H9 (cell line): ENCODE data around the gene IGSF5. TPM values are rescaled to one million over a fixed set of nuclear protein-coding genes. Genes with fewer than 3 reads are reported as not detected.

Experiments used
- DNase-seq: peaks from one replicate; pipeline ENCODE4 v3.0.0-alpha.2; 2017
- H2AFZ ChIP-seq: one replicate; pipeline ENCODE4 v1.6.1; 2013; ENCODE audit warnings: mild to moderate bottlenecking, low read length, control low read depth, moderate library complexity
- H2AK5ac ChIP-seq: 2 replicates; pipeline ENCODE4 v1.6.1; 2013; ENCODE audit warnings: low read length, control low read depth, mixed read lengths; ENCODE audit not compliant: insufficient read length
- H2BK120ac ChIP-seq: one replicate; pipeline ENCODE4 v1.6.1; 2013; ENCODE audit warnings: low read depth, mild to moderate bottlenecking, low read length, control low read depth, inconsistent platforms; ENCODE audit not compliant: poor library complexity, severe bottlenecking
- H2BK12ac ChIP-seq: 2 replicates; pipeline ENCODE4 v1.6.1; 2013; ENCODE audit warnings: low read length, control low read depth, mixed read lengths, low read depth; ENCODE audit not compliant: insufficient read length
- H2BK15ac ChIP-seq: 2 replicates; pipeline ENCODE4 v1.6.1; 2013; ENCODE audit warnings: low read depth, low read length, control low read depth
- H2BK20ac ChIP-seq: one replicate; pipeline ENCODE4 v1.6.1; 2013; ENCODE audit warnings: low read depth, mild to moderate bottlenecking, low read length, control low read depth, inconsistent platforms; ENCODE audit not compliant: poor library complexity, severe bottlenecking
- H2BK5ac ChIP-seq: 2 replicates; pipeline ENCODE4 v1.6.1; 2013; ENCODE audit warnings: low read length, control low read depth, mixed read lengths; ENCODE audit not compliant: insufficient read length
- H3K14ac ChIP-seq: 2 replicates; pipeline ENCODE4 v1.6.1; 2013; ENCODE audit warnings: low read length, control low read depth; ENCODE audit not compliant: insufficient read depth
- H3K18ac ChIP-seq: 2 replicates; pipeline ENCODE4 v1.6.1; 2013; ENCODE audit warnings: low read depth, mild to moderate bottlenecking, mixed read lengths, low read length, control low read depth; ENCODE audit not compliant: insufficient read length
- H3K23ac ChIP-seq: 2 replicates; pipeline ENCODE4 v1.6.1; 2013; ENCODE audit warnings: low read length, control low read depth, mixed read lengths, low read depth; ENCODE audit not compliant: insufficient read length
- H3K23me2 ChIP-seq: 2 replicates; pipeline ENCODE4 v1.6.1; 2013; ENCODE audit warnings: low read depth, mild to moderate bottlenecking, mixed read lengths, low read length, control low read depth; ENCODE audit not compliant: insufficient read length, poor library complexity, severe bottlenecking
- H3K27ac ChIP-seq: 2 replicates; pipeline ENCODE4 v1.5.1; 2013; ENCODE audit warnings: low read length, control low read depth, mixed read lengths, low read depth; ENCODE audit not compliant: insufficient read length
- H3K27me3 ChIP-seq: 2 replicates; pipeline ENCODE4 v1.6.1; 2013; ENCODE audit warnings: low read length, control low read depth, inconsistent platforms; ENCODE audit not compliant: insufficient read depth
- H3K4ac ChIP-seq: 2 replicates; pipeline ENCODE4 v1.6.1; 2013; ENCODE audit warnings: low read depth, mild to moderate bottlenecking, control low read depth, inconsistent platforms, low read length, moderate library complexity
- H3K4me1 ChIP-seq: 2 replicates; pipeline ENCODE4 v1.6.1; 2013; ENCODE audit warnings: low read length, control low read depth, inconsistent platforms; ENCODE audit not compliant: insufficient read depth
- H3K4me2 ChIP-seq: 2 replicates; pipeline ENCODE4 v1.6.1; 2013; ENCODE audit warnings: low read length, control low read depth, mixed read lengths; ENCODE audit not compliant: insufficient read length, insufficient read depth
- H3K56ac ChIP-seq: 2 replicates; pipeline ENCODE4 v1.6.1; 2013; ENCODE audit warnings: low read depth, mild to moderate bottlenecking, mixed read lengths, low read length, control low read depth; ENCODE audit not compliant: insufficient read length
- H3K79me1 ChIP-seq: 2 replicates; pipeline ENCODE4 v1.6.1; 2013; ENCODE audit warnings: low read depth, mild to moderate bottlenecking, moderate library complexity, low read length, control low read depth, inconsistent platforms; ENCODE audit not compliant: insufficient read depth, poor library complexity, severe bottlenecking
- H3K79me2 ChIP-seq: 2 replicates; pipeline ENCODE4 v1.6.1; 2013; ENCODE audit warnings: low read length, control low read depth, inconsistent platforms; ENCODE audit not compliant: insufficient read depth
- H3K9ac ChIP-seq: 2 replicates; pipeline ENCODE4 v1.6.1; 2013; ENCODE audit warnings: low read length, control low read depth, mixed read lengths; ENCODE audit not compliant: insufficient read length; ENCODE audit errors: extremely low read depth
- H3K9me3 ChIP-seq: one replicate; pipeline ENCODE4 v1.6.1; 2013; ENCODE audit warnings: low read depth, low read length, inconsistent platforms; ENCODE audit not compliant: control insufficient read depth
- H3T11ph ChIP-seq: one replicate; pipeline ENCODE4 v1.6.1; 2013; ENCODE audit warnings: mild to moderate bottlenecking, low read length, control low read depth, inconsistent platforms
- H4K20me1 ChIP-seq: one replicate; pipeline ENCODE4 v1.6.1; 2013; ENCODE audit not compliant: control insufficient read depth, insufficient read length, insufficient read depth
- H4K5ac ChIP-seq: 2 replicates; pipeline ENCODE4 v1.6.1; 2013; ENCODE audit warnings: low read depth, mild to moderate bottlenecking, mixed read lengths, low read length, control low read depth; ENCODE audit not compliant: insufficient read length
- H4K8ac ChIP-seq: replicated peaks from 2 replicates; pipeline ENCODE4 v1.6.1; 2013; ENCODE audit warnings: low read length, control low read depth, mixed read lengths, low read depth; ENCODE audit not compliant: insufficient read length
- H4K91ac ChIP-seq: 2 replicates; pipeline ENCODE4 v1.6.1; 2013; ENCODE audit warnings: low read depth, mild to moderate bottlenecking, moderate library complexity, mixed read lengths, low read length, control low read depth; ENCODE audit not compliant: insufficient read length
- H3K27ac Mint-ChIP-seq, 3 experiments: 2 replicates in 2 of 3; 3 replicates in 1 of 3; pipeline ENCODE4 v1.8.0; 2020 to 2021; ENCODE audit warnings: mixed read lengths in 3 of 3, mild to moderate bottlenecking in 1 of 3, moderate library complexity in 1 of 3
- H3K27me3 Mint-ChIP-seq: 2 replicates; pipeline ENCODE4 v1.8.0; 2021; ENCODE audit warnings: low read depth, mild to moderate bottlenecking, moderate library complexity, mixed read lengths
- H3K36me3 Mint-ChIP-seq, 3 experiments: 2 replicates in 2 of 3; 3 replicates in 1 of 3; pipeline ENCODE4 v1.8.0; 2020 to 2021; ENCODE audit warnings: low read depth in 3 of 3, mixed read lengths in 3 of 3; ENCODE audit not compliant: insufficient read depth in 1 of 3
- H3K4me1 Mint-ChIP-seq, 2 experiments: 2 replicates each; pipeline ENCODE4 v1.8.0; 2020; ENCODE audit warnings: mixed read lengths in 2 of 2
- H3K4me3 Mint-ChIP-seq, 2 experiments: 2 replicates in 1 of 2; 3 replicates in 1 of 2; pipeline ENCODE4 v1.8.0; 2020 to 2021; ENCODE audit warnings: mild to moderate bottlenecking in 2 of 2, mixed read lengths in 2 of 2, moderate library complexity in 1 of 2
- H3K9me3 Mint-ChIP-seq, 2 experiments: 2 replicates in 1 of 2; 3 replicates in 1 of 2; pipeline ENCODE4 v1.8.0; 2020; ENCODE audit warnings: mild to moderate bottlenecking in 2 of 2, mixed read lengths in 2 of 2, moderate library complexity in 1 of 2
- CTCF ChIP-seq: fragments of 200-600 bp; sonication (generic); conservative IDR thresholded peaks from 3 replicates; pipeline ENCODE4 v1.8.0; 2021; ENCODE audit warnings: antibody characterized with exemption, mild to moderate bottlenecking
- WGBS: extraction: QIAGEN DNeasy Blood & Tissue Kit; methylation state at CpG from one replicate; pipeline ENCODE4 v1.1.7; 2013; ENCODE audit warnings: missing lambda C conversion rate, low lambda C conversion rate, mixed read lengths; ENCODE audit not compliant: insufficient read length; ENCODE audit errors: extremely low coverage; 5-methylcytosine and 5-hydroxymethylcytosine counted together
- total RNA-seq: library from RNA; stranded (reverse); gene quantifications from 2 replicates; pipeline ENCODE4 v1.2.1, GENCODE V29; 2021

The IGSF5 gene
- total RNA-seq, 1 experiment from 2014 or later: 2.1 TPM

- no peaks in the 10 kb centered on the region for H3K27me3 Mint-ChIP-seq
- Histone ChIP-seq H2BK120ac (no peak overlapping the region), H2BK20ac (no peak overlapping the region), H3K27me3 (no peaks in the 10 kb centered on the region), H3K79me2 (no peaks in the 10 kb centered on the region), H4K20me1 (no peaks in the 10 kb centered on the region), H3K18ac (no peak overlapping the region), H3K23me2 (no peaks in the 10 kb centered on the region), H4K91ac (no peak overlapping the region), H2BK5ac (no peak overlapping the region), H3K9me3 (peaks cover 6% of the 10 kb centered on the region), H2BK15ac (no peak overlapping the region), H3K4me1 (no peaks in the 10 kb centered on the region), H3K4ac (no peak overlapping the region), H2AFZ (no peak overlapping the region), H3K56ac (no peak overlapping the region), H3K9ac (no peak overlapping the region), H3K23ac (no peak overlapping the region), H2AK5ac (no peak overlapping the region), H3K27ac (no peak overlapping the region), H4K8ac (no peak overlapping the region), H4K5ac (no peak overlapping the region), H3K79me1 (no peaks in the 10 kb centered on the region), H3T11ph (no peak overlapping the region), H3K4me2 (no peak overlapping the region), H3K14ac (no peak overlapping the region), H2BK12ac (no peak overlapping the region)
- peaks cover 13 to 14% of the 10 kb centered on the region in 2 experiments for H3K9me3 Mint-ChIP-seq
- H3K4me3 Mint-ChIP-seq: no peak overlapping the region
- peaks cover 16 to 22% (median 17%) of the 10 kb centered on the region in 3 experiments for H3K36me3 Mint-ChIP-seq
- TF ChIP-seq CTCF: peak; percentile 32; the same call in 1 of the 3 replicates
- DNase-seq: no peak
- H3K4me1 Mint-ChIP-seq: peaks cover 6 to 7% of the 10 kb centered on the region in 2 experiments
- WGBS: no CpG with 5 or more reads among the region's 5 CpGs
- H3K27ac Mint-ChIP-seq: no peak overlapping the region
Observed at GRCh38 chr21:39720126-39720778, 24.7 kb upstream of the IGSF5 start.
